HUES48 (cell line): Measurements from ENCODE around the gene HIPK3.

Experiments used
- H3K27ac ChIP-seq: one replicate; pipeline ENCODE4 v1.7.0; 2013; ENCODE audit warnings: low read depth, low read length, inconsistent platforms
- H3K27me3 ChIP-seq: 2 replicates; pipeline ENCODE4 v1.6.1; 2013; ENCODE audit warnings: mild to moderate bottlenecking, low read length; ENCODE audit not compliant: control insufficient read depth, insufficient read depth
- H3K36me3 ChIP-seq: 2 replicates; pipeline ENCODE4 v1.6.1; 2013; ENCODE audit warnings: low read length; ENCODE audit not compliant: control insufficient read depth, insufficient read depth
- H3K4me1 ChIP-seq: 2 replicates; pipeline ENCODE4 v1.6.1; 2013; ENCODE audit warnings: mild to moderate bottlenecking, low read length; ENCODE audit not compliant: control insufficient read depth, insufficient read depth
- H3K4me3 ChIP-seq: 2 replicates; pipeline ENCODE4 v1.5.1; 2013; ENCODE audit warnings: mild to moderate bottlenecking, low read depth, low read length
- H3K9ac ChIP-seq: 2 replicates; pipeline ENCODE4 v1.6.1; 2013; ENCODE audit warnings: mild to moderate bottlenecking, low read depth, low read length, moderate library complexity
- H3K9me3 ChIP-seq: 2 replicates; pipeline ENCODE4 v1.6.1; 2013; ENCODE audit warnings: low read length; ENCODE audit not compliant: control insufficient read depth, insufficient read depth

HIPK3 gene

DNA sequence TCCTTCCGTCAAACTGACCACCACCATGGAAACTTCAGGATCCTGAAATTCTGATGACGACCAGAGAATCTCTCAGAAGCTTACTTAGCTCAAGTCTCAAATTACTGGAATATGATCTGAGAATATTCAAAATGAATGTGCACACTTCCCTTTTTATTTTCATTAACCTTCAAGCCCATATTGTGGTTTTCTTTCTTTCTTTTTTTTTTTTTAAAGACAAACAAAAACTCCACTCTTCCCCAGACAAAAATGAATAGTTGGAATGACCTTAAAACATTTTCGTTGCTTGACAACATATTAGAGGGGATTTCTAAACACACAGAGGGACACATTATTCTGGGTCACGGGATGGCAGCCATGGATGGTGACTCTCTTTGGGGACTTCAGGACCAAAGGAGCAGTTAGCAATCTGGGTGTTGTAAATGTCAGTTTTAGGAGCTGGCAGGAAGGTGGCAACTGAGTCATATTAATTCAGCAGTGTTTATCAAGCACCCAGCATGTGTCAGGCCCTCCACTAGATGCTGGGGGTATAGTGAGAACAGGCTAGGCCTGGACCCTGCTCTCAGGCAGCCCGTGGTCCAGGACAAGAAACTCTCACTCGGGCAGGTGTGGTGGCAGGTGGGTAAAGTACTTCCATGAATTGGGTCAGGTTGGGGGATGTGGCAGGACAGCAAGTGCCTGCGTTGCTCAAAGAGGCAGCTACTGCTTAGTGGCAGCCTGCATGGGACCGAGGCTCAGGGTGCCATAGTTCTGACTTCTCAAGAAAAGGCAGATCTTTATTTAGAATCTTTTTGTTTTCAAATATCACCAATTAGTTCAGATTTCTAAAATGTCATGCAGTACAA lies 126.1 kb downstream of the HIPK3 start:
- Histone ChIP-seq H3K9ac (no peak overlapping the region), H3K9me3 (peaks cover 10% of the 10 kb centered on the region), H3K4me1 (0 out of 2 replicates have a peak, but pooled peaks cover 3% of the 10 kb centered on the region), H3K36me3 (no peaks in the 10 kb centered on the region), H3K4me3 (no peak overlapping the region), H3K27me3 (peaks cover 9% of the 10 kb centered on the region), H3K27ac (no peak overlapping the region)

DNA sequence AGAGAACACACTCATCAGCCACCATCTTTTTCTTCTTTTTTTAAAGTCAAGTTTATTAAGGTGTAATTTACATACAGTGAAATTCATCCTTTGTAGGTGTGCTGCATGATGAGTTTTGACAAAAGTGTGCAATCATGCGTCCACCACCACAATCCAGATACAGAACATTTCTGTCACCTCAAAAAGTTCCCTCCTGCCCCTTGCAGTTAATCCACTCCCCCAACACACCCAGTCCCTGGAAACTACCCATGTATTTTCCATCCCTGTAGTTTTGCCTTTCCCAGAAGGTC lies 126.7 kb downstream of the HIPK3 start:
- Histone ChIP-seq H3K36me3 (no peaks in the 10 kb centered on the region), H3K27ac (no peak overlapping the region), H3K9me3 (peaks cover 10% of the 10 kb centered on the region), H3K27me3 (peaks cover 3% of the 10 kb centered on the region), H3K9ac (no peak overlapping the region), H3K4me1 (0 out of 2 replicates have a peak, but pooled peaks cover 3% of the 10 kb centered on the region), H3K4me3 (no peak overlapping the region)

DNA sequence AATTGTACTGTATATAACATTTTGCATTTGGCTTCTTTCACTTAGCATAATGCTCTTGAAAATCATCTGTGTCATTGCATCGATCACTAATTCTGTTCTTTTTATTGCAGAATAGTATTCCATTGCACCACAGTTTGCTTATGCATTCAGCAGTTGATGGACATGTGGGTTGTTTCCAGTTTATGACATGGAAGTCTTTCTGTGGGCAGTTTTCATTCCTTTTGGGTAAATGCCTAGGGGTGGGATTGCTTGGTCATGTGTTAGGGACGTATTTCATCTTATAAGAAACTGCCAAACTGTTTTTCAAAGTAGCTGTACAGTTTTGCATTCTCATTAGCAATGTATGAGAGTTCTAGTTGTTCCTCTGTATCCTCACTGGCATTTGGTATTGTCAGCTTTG lies 127.0 kb downstream of the HIPK3 start:
- H3K27me3 ChIP-seq, result no peaks in the 10 kb centered on the region
- H3K4me1 ChIP-seq, result 0 out of 2 replicates have a peak, but pooled peaks cover 3% of the 10 kb centered on the region
- no peaks in the 10 kb centered on the region for H3K36me3 ChIP-seq
- H3K9me3 ChIP-seq, result peaks cover 10% of the 10 kb centered on the region
- H3K27ac ChIP-seq, result no peak overlapping the region
- H3K4me3 ChIP-seq, result no peak overlapping the region
- no peak overlapping the region for H3K9ac ChIP-seq

DNA sequence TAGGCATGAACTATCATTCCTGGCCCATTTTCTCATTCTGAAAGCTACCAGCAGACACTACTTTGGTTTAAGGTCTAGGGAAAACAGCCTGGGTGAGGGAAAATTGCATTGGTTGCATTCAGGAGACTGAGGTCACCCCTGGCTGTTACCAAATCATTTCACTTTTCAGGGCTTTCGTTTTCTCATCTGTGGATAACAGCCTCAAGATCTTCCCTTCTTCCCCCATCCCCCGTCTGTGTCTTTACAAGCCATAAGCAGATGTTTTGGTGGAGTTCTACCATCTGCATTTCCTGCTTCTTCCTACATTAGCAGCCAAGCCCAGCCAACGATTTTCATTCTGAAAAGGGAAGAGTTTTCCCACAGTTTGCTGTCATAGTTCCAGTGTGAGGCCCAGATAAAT lies 130.4 kb downstream of the HIPK3 start:
- H3K36me3 ChIP-seq, result no peaks in the 10 kb centered on the region
- peaks cover 10% of the 10 kb centered on the region for H3K9me3 ChIP-seq
- H3K4me3 ChIP-seq, result no peak overlapping the region
- no peak overlapping the region for H3K9ac ChIP-seq
- no peaks in the 10 kb centered on the region for H3K27me3 ChIP-seq
- H3K4me1 ChIP-seq, result 0 out of 2 replicates have a peak, but pooled peaks cover 3% of the 10 kb centered on the region
- H3K27ac ChIP-seq, result no peak overlapping the region

DNA sequence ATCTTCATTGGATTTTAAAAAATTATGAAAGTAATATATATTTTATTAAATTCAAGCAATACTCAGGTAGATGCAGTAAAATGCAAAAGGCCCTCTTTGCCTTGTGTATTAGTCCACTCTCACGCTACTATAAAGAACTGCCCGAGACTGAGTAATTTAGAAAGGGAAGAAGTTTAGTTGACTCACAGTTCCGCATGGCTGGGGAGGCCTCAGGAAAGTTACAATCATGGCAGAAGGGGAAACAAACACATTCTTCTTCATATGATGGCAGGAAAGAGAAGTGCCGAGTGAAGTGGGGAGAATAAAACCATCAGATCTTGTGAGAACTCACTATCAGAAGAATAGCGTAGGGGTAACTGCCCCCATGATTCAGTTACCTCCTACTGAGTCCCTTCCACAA lies 130.8 kb downstream of the HIPK3 start:
- 0 out of 2 replicates have a peak, but pooled peaks cover 3% of the 10 kb centered on the region for H3K4me1 ChIP-seq
- H3K27me3 ChIP-seq, result no peaks in the 10 kb centered on the region
- no peak overlapping the region for H3K9ac ChIP-seq
- H3K27ac ChIP-seq, result no peak overlapping the region
- no peak overlapping the region for H3K4me3 ChIP-seq
- H3K36me3 ChIP-seq, result no peaks in the 10 kb centered on the region
- H3K9me3 ChIP-seq, result peaks cover 10% of the 10 kb centered on the region

DNA sequence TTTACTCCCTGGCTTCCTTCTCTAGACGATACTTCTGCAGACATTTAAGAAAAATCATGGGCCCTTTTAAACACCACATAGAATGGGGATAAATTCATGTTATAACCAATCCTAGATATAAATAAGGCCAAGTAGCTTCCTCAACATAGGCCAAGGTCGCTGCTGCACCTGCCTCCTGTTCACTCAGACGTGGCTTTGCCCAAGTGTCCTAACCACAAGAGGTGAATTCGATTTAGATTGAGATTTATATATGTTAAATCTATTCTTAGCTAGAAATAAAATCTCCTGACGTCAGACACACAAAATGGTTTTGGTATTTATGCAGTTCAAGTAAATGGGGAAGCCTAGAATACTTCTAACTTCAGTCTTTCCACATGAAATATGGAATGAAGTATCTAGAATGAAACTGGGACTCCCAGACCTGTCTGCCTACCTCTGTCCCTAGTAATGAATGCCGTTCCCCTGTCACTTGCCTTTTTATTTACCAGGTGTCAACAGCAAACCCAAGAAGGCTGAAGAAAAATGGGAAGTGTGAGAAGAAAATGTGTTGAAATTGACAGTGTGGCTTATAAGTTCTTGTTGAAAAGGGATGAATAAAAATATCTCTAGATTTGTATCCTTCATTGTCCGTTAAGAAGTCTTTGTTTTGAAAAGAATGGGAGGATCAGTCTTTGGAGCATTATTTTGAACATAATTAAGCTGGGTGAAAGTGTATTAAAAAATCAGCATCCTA lies 131.8 kb downstream of the HIPK3 start:
- Histone ChIP-seq H3K9me3 (peaks cover 10% of the 10 kb centered on the region), H3K36me3 (no peaks in the 10 kb centered on the region), H3K4me1 (0 out of 2 replicates have a peak, but pooled peaks cover 3% of the 10 kb centered on the region), H3K9ac (no peak overlapping the region), H3K27me3 (no peaks in the 10 kb centered on the region), H3K27ac (no peak overlapping the region), H3K4me3 (no peak overlapping the region)

DNA sequence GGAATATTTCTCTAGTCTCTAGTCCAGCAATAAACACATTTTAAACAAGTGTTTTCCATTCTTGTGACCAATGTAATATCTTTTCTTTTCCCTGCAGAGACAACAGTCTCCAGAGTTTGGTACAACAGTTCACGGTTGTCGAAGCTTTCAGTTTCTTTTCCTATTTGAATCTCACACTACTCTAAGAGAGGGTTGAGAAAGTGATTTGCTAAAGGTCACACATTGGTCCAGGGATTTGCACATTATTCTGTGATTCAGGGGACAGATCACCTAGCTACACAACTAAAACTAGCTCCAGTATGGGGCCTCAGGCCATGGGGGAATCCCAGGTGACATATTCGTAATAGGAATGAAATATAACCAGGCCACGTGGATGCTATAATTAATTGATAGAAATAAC lies 132.5 kb downstream of the HIPK3 start:
- Histone ChIP-seq H3K27me3 (no peaks in the 10 kb centered on the region), H3K36me3 (no peaks in the 10 kb centered on the region), H3K4me3 (no peak overlapping the region), H3K9ac (no peak overlapping the region), H3K4me1 (0 out of 2 replicates have a peak, but pooled peaks cover 3% of the 10 kb centered on the region), H3K27ac (no peak overlapping the region), H3K9me3 (peaks cover 10% of the 10 kb centered on the region)

DNA sequence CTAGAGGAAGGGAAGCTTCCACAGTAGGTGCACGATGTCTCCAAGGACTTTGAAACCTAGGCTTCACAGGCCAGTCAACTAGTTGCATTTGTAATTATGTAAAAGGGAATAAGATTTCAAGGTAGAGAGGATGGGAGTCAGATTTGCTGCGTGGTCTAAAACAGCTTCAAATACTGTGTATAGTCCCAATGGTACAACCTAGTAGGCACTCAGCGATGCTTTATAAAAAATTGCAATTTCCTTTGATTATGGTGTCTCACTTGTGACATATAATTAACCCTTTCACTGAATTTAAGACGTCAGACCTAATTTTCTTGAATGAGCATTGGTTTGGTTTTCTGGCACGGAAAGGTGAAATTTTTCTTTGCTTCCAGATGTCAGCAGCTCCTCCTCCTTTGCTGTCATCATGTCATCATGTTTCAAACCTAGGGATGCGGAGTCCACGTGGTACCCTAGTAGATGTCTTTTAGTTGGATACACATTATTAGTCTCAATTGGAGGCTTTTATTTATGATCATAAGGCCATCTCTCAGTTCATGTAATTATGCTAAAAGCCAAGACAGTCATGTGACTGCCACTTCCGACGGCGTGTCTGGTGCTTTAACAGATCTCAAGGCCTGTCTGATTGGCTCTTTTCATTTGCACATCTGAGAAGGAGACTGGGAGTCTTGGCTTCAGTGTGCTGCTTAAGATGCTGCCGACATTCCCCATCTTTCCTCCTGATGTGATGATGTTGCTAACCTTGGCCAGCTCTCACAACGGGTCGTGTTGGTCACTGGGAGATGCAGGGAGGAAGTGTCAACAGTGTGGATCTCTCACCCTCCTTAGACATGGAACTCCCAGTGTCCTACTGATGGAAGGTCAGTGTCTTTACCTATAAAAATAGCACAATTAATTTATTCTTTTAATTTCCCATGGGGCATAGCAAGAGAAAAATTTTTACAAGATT lies 134.0 kb downstream of the HIPK3 start:
- Histone ChIP-seq H3K4me3 (no peak overlapping the region), H3K27me3 (no peaks in the 10 kb centered on the region), H3K27ac (no peak overlapping the region), H3K36me3 (no peaks in the 10 kb centered on the region), H3K9ac (no peak overlapping the region), H3K4me1 (0 out of 2 replicates have a peak, but pooled peaks cover 3% of the 10 kb centered on the region), H3K9me3 (no peaks in the 10 kb centered on the region)

DNA sequence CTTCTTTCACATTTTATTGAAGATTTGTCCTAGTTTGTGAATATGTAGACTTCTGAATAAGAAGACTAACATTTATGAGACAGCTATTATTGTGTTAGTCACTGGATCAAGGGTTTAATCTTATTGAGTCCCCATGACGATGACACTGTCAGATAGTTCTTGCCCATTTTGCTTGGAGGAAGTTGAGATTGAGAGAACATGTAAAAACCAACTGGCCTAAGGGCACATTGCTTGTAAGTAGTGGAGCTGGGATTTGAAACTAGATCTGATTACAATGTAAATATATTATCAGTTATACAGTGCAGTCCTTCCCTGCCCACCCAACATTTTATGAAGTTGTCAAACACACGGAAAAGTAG lies 134.7 kb downstream of the HIPK3 start:
- H3K9me3 ChIP-seq, result no peaks in the 10 kb centered on the region
- no peaks in the 10 kb centered on the region for H3K36me3 ChIP-seq
- H3K27ac ChIP-seq, result no peak overlapping the region
- H3K9ac ChIP-seq, result no peak overlapping the region
- no peaks in the 10 kb centered on the region for H3K27me3 ChIP-seq
- H3K4me3 ChIP-seq, result no peak overlapping the region
- 0 out of 2 replicates have a peak, but pooled peaks cover 3% of the 10 kb centered on the region for H3K4me1 ChIP-seq

DNA sequence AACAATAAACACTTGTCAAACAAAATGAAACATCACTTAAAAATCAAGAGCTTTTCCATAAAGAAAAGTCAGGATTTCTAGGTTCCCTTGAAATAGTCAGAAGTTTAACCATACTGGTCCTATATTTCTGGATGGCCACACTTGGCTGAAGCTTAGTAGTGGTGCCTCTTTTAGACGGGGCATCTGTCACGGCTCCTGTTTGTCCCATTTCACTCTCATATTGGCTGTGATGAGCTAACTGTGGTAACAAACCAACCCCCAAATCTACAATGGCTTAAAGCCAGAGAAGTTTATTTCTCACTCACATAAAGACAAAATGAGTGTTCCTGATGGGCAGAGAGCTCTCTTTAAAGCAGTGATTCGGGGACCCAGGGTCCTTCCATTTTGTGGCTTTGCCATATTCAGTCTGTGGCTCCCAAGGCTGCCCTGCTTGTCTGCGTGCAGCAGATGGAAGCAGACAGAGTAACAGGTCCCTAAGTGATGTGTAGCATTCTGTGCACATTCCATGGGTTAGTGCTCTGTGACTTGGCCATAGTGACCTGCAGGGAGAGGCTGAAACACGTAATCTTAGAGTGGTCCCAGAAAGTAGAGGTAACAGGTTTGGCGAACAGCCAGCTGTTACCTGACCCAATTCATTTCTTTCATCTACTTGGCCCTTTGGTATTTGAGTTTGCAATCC lies 137.4 kb downstream of the HIPK3 start:
- no peak overlapping the region for H3K27ac ChIP-seq
- H3K4me1 ChIP-seq, result no peaks in the 10 kb centered on the region
- no peak overlapping the region for H3K4me3 ChIP-seq

More for the DNA sequence above, 137.4 kb downstream of the HIPK3 start:
- no peaks in the 10 kb centered on the region for H3K36me3 ChIP-seq
- H3K9me3 ChIP-seq, result no peaks in the 10 kb centered on the region
- H3K27me3 ChIP-seq, result no peaks in the 10 kb centered on the region
- H3K9ac ChIP-seq, result no peak overlapping the region
